NCI-H526 treated with DMSO at 0.1 percent for 48 hours (cell line): ENCODE measurements around the gene RNF146.
"Not testable (repeated sequence)": the region's sequence is repeated elsewhere in the genome, so short reads cannot be mapped to it uniquely, and the experiment has no call there.

Experiments used
- DNase-seq: peaks from one replicate; lab custom pipeline; 2025; lab: John Stamatoyannopoulos, UW

The RNF146 gene

GRCh38 chr6:127282184-127282583 lies 15.5 kb downstream of the RNF146 start:
- DNase-seq, result no peak

- DNase-seq, result no peak
These were observed 22.0 kb downstream of the RNF146 start for GRCh38 chr6:127288705-127289104.

- DNase-seq, result no peak
These were observed 23.3 kb downstream of the RNF146 start for GRCh38 chr6:127289934-127290333.

- DNase-seq, result no peak
These were observed 24.0 kb downstream of the RNF146 start for GRCh38 chr6:127290391-127291265.

GRCh38 chr6:127291495-127291894 lies 24.8 kb downstream of the RNF146 start:
- DNase-seq, result no peak

- no peak for DNase-seq
These were observed 30.9 kb downstream of the RNF146 start for GRCh38 chr6:127297502-127298070.

- no peak for DNase-seq
These were observed 31.8 kb downstream of the RNF146 start for GRCh38 chr6:127298475-127298874.

- DNase-seq, result no peak
These were observed 33.0 kb downstream of the RNF146 start for GRCh38 chr6:127299522-127300240.

- no peak for DNase-seq
These were observed 33.7 kb downstream of the RNF146 start for GRCh38 chr6:127300411-127300810.

GRCh38 chr6:127301199-127301700 lies 34.6 kb downstream of the RNF146 start:
- DNase-seq, result no peak

GRCh38 chr6:127302728-127303660 lies 36.3 kb downstream of the RNF146 start:
- peak; percentile 16 for DNase-seq

- DNase-seq, result no peak
These were observed 37.3 kb downstream of the RNF146 start for GRCh38 chr6:127303917-127304316.

GRCh38 chr6:127305741-127306140 lies 39.1 kb downstream of the RNF146 start:
- DNase-seq, result no peak

- no peak for DNase-seq
These were observed 50.9 kb downstream of the RNF146 start for GRCh38 chr6:127317388-127318128.

GRCh38 chr6:127319686-127320085 lies 53.0 kb downstream of the RNF146 start:
- no peak for DNase-seq

GRCh38 chr6:127328043-127328609 lies 61.5 kb downstream of the RNF146 start:
- DNase-seq, result no peak

- DNase-seq, result not testable (repeated sequence)
These were observed 64.6 kb downstream of the RNF146 start for GRCh38 chr6:127331256-127331655.

- DNase-seq, result no peak
These were observed 65.8 kb downstream of the RNF146 start for GRCh38 chr6:127332383-127332961.
